Measurements from ENCODE around the gene SPESP1.

SPESP1 gene

DNA sequence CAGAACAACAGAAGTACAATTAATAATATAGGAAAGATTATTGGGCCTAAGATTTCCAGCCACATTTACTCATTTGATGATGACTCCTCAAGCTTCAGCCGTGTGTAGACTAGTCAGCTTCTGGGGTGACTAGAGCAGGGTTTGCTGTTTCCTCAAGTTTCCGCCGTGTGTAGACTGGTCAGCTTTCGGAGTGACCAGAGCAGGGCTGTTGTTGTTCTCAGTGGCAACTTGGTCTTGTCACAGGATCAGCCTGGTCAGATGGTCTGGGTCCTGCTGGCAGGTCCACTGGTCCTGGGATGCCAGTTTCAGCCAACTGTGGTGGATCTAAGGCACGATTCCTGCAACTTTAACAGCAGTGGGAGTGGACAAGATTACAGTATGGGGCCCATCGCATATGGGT lies 62.4 kb downstream of the SPESP1 start:
- DNase-seq (ENCODE audit: low spot score), result no peak

DNA sequence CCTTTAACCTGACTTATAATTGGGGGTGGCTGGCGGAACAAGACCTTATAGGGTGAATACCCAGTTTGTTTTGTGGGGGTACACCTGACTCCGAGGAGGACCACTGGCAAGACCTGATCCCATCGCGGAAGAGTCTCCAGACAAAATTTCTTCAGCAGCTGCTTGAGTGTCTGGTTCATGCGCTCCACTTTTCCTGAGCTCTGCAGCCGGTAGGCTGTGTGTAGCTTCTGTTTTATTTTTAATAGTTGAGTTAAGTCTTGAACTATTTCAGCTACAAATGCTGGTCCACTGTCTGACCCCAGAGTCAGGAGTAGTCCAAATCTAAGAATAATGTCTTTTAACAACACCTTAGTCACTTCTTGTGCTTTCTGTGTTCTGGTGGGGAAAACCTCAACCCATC lies 63.0 kb downstream of the SPESP1 start:
- DNase-seq (ENCODE audit: low spot score), result no peak

DNA sequence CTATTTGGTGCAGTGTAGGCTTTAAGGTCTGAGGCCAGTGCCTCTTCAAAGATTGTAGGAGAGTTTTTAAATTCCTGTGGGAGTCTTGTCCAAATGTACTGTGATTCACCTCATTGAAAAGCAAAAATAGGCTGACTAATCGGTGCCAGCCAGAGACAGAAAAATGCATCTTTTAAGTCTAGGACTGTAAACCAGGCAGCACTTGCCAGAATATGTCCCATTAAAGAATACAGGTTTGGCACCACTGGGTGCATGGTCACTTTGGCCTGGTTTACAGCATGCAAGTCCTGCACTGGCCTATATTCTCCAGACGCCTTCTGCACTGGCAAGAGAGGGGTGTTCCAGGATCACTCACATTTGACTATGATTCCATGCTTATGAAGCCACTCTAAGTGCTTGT lies 63.8 kb downstream of the SPESP1 start:
- no peak for DNase-seq (ENCODE audit: low spot score)

DNA sequence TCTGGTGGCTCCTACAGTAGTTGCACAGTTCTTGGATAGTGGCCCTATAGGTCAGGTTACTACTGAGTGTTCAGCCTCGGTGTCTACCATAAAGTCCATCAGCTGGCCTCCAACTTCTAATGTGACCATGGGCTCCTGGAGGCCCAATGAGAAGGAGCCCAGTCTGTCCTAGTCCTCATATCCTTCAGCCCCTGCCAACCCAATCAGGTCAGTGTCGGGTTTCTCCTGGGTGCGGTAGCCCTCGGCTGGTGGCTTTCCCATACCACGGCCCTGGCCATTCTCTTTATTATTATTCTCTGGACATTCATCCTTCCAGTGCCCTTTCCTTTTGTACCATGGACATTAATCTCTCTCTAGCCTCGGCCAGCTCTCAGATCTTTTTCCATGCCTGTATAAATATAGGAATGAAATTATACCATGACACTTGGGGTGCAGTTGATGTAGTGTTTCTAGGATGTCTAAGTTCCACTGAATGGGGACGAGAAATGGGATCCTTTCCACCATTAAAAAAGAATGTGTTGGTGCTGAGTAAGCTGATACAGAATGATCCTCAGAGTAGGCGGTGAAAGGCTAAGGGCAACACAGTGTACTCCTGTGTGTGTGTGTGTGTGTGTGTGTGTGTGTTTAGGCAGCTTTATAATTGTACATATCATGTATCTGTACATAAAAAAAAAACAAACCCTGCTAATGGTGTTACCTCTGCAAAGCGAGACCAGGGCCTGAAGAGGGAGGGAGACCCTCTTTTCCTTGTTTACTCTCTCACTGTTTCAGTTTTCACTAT lies 64.8 kb downstream of the SPESP1 start:
- no peak for DNase-seq (ENCODE audit: low spot score)

All from pons (tissue), 1 donor.